K562 (cell line): ENCODE measurements around the gene EXTL1. TPM values are rescaled to one million over a fixed set of nuclear protein-coding genes. Genes with fewer than 3 reads are reported as not detected.

ENCODE experiments used
- ATAC-seq: fragments of 200-7000 bp; cut with Tn5 transposase; 3 replicates; pipeline ENCODE4 v1.9.1; 2020; ENCODE audit warnings: moderate library complexity
- BruUV-seq: library from RNA; stranded (reverse); fragments of 400-500 nt; replicated peaks from 2 replicates; lab custom pipeline; 2021; lab: Mats Ljungman, UMichigan
- CTCF ChIA-PET: fragments of 300-600 bp; formaldehyde crosslinking; extraction: SDS; loops from one replicate; lab custom pipeline; 2021; ENCODE audit warnings: low intra/inter-chr PET ratio; lab: Yijun Ruan, JAX
- POLR2A ChIA-PET: fragments of 300-600, 350-650 bp; sonication (Branson Sonifier 250); formaldehyde crosslinking; extraction: SDS; loops from one replicate; lab custom pipeline; 2021; ENCODE audit warnings: antibody characterized with exemption, inconsistent platforms; lab: Yijun Ruan, JAX
- DNase-seq, 4 experiments: peaks; one replicate each; pipeline versions ENCODE4 v3.0.0 to v3.0.0-alpha.2; 2011 to 2018; ENCODE audit warnings: low spot score in 3 of 4, mixed read lengths in 3 of 4; ENCODE audit errors: extremely low read depth in 1 of 4
- FAIRE-seq: peaks from 2 replicates; lab custom pipeline; 2011; peaks lifted over from hg19 to GRCh38; lab: Jason Lieb, UNC
- H2AFZ ChIP-seq: 2 replicates; pipeline ENCODE4 v1.6.0; 2011; ENCODE audit warnings: low read depth, low read length, control low read depth, inconsistent platforms
- H3K27ac ChIP-seq: fragments of 200-600 bp; 3 replicates; pipeline ENCODE4 v1.8.0; 2011; ENCODE audit warnings: low read depth, mild to moderate bottlenecking, control low read depth, inconsistent platforms, low read length, moderate library complexity, mixed read lengths; ENCODE audit errors: extremely low read depth
- H3K27me3 ChIP-seq, 2 experiments: fragments of 300-600 bp in 1 of 2; 2 replicates in 1 of 2; 3 replicates in 1 of 2; pipeline versions ENCODE4 v1.6.0 to v1.8.0; 2011; ENCODE audit warnings: inconsistent platforms in 2 of 2, low read length in 2 of 2, mild to moderate bottlenecking in 1 of 2, mixed read lengths in 1 of 2, moderate library complexity in 1 of 2; ENCODE audit not compliant: control insufficient read depth in 2 of 2, insufficient read depth in 2 of 2
- H3K36me3 ChIP-seq: fragments of 300-600 bp; 3 replicates; pipeline ENCODE4 v1.8.0; 2011; ENCODE audit warnings: mild to moderate bottlenecking, low read length, inconsistent platforms; ENCODE audit not compliant: control insufficient read depth, insufficient read depth
- H3K4me1 ChIP-seq, 2 experiments: fragments of 200-600 bp in 1 of 2; replicated peaks in 1 of 2; 2 replicates in 1 of 2; 3 replicates in 1 of 2; pipeline versions ENCODE4 v1.5.1 to v1.8.0; 2011; ENCODE audit warnings: inconsistent platforms in 2 of 2, low read length in 2 of 2, mild to moderate bottlenecking in 1 of 2, mixed read lengths in 1 of 2, moderate library complexity in 1 of 2; ENCODE audit not compliant: control insufficient read depth in 2 of 2, insufficient read depth in 2 of 2
- H3K4me2 ChIP-seq: 2 replicates; pipeline ENCODE4 v1.6.1; 2011; ENCODE audit warnings: low read length, control low read depth, inconsistent platforms, mixed read lengths; ENCODE audit not compliant: insufficient read depth
- H3K4me3 ChIP-seq: fragments of 200-600 bp; sonication (generic), shearing (Covaris generic); 2 replicates; pipeline ENCODE4 v1.5.1; 2016; ENCODE audit warnings: control low read depth, inconsistent platforms
- H3K79me2 ChIP-seq: fragments of 200-600 bp; 3 replicates; pipeline ENCODE4 v1.8.0; 2011; ENCODE audit warnings: low read length, inconsistent platforms; ENCODE audit not compliant: control insufficient read depth, insufficient read depth
- H3K9ac ChIP-seq, 2 experiments: 2 replicates each; pipeline versions ENCODE4 v1.6.0 to v1.6.1; 2011; ENCODE audit warnings: low read depth in 2 of 2, low read length in 2 of 2, control low read depth in 1 of 2, inconsistent platforms in 1 of 2, mild to moderate bottlenecking in 1 of 2, mixed read lengths in 1 of 2; ENCODE audit not compliant: insufficient read depth in 1 of 2
- H3K9me1 ChIP-seq: one replicate; pipeline ENCODE4 v1.6.0; 2011; ENCODE audit warnings: inconsistent platforms, mild to moderate bottlenecking, low read length, moderate library complexity; ENCODE audit not compliant: control insufficient read depth, insufficient read depth
- H3K9me3 ChIP-seq: replicated peaks from 2 replicates; pipeline ENCODE4 v1.5.1; 2011; ENCODE audit warnings: low read depth, low read length, inconsistent platforms; ENCODE audit not compliant: control insufficient read depth, insufficient read depth
- H4K20me1 ChIP-seq: replicated peaks from 2 replicates; pipeline ENCODE4 v1.6.1; 2011; ENCODE audit warnings: low read length, inconsistent platforms, mixed read lengths; ENCODE audit not compliant: control insufficient read depth, insufficient read depth
- PRPF4 ChIP-seq: fragments of 200-400 bp; formaldehyde crosslinking; IDR thresholded peaks from one replicate; pipeline ENCODE4 v1.6.1; 2017; ENCODE audit warnings: low read length, low read depth, mild to moderate bottlenecking; ENCODE audit not compliant: insufficient read depth, poor library complexity, severe bottlenecking
- STAT5B ChIP-seq: fragments of 250-450 bp; sonication (Bioruptor Pico); IDR thresholded peaks from 2 replicates; pipeline ENCODE4 v1.8.0; 2021; ENCODE audit warnings: mild to moderate bottlenecking, inconsistent platforms
- ZNF311 ChIP-seq: fragments of 250-450 bp; sonication (Bioruptor Pico); IDR thresholded peaks from 2 replicates; pipeline ENCODE4 v1.4.0; 2020; ENCODE audit warnings: mild to moderate bottlenecking, moderate library complexity
- WGBS: fragments of 100-300 bp; shearing (Covaris generic); methylation state at CpG from one replicate; pipeline ENCODE4 v1.1.6; 2016; ENCODE audit warnings: low coverage, mixed read lengths; ENCODE audit not compliant: insufficient coverage; ENCODE audit errors: missing lambda C conversion rate; 5-methylcytosine and 5-hydroxymethylcytosine counted together
- in situ Hi-C: fragments of 300-500 bp; cut with MboI; formaldehyde crosslinking; loops from 4 replicates; pipeline ENCODE4 v1.15.0; 2018; ENCODE audit warnings: inconsistent platforms, mixed read lengths
- intact Hi-C: fragments of 100-400 bp; cut with micrococcal nuclease; formaldehyde crosslinking; loops from 2 replicates; pipeline ENCODE4 v1.14.2; 2022
- polyA plus RNA-seq, 8 experiments: library from polyadenylated mRNA; depleted of rRNA in 4 of 8; stranded (reverse) in 5 of 8; unstranded in 3 of 8; fragments of >200 nt; fragmentation: Nextera tagmentation in 2 of 8; fragmentation: Illumina TruSeq in 1 of 8; extraction: Ambion mirVana in 2 of 8; extraction: Trizol in 1 of 8; gene quantifications; 2 replicates each; pipeline versions ENCODE4 v1.2.1 to v1.2.3, GENCODE V29; 2011 to 2014; ENCODE audit warnings: inconsistent platforms in 1 of 8, missing spikeins in 1 of 8
- total RNA-seq, 7 experiments: library from RNA; depleted of rRNA in 6 of 7; stranded (reverse); fragments of >200 nt in 6 of 7; fragmentation: Illumina TruSeq in 2 of 7; extraction: Trizol in 2 of 7; gene quantifications; 2 replicates each; pipeline versions ENCODE4 v1.2.1 to v1.2.3, GENCODE V29; 2011 to 2021; ENCODE audit warnings: low replicate concordance in 1 of 7
- TF ChIP-seq, protein P1 (sequence below): fragments of 250-450 bp; sonication (Bioruptor Pico); IDR thresholded peaks from 2 replicates; pipeline ENCODE4 v1.4.0; 2020; ENCODE audit warnings: mild to moderate bottlenecking, moderate library complexity, borderline replicate concordance
- TF ChIP-seq, protein P2 (sequence below): fragments of 450-650 bp; IDR thresholded peaks from 2 replicates; pipeline ENCODE4 v1.6.1; 2016; ENCODE audit warnings: antibody characterized with exemption
- TF ChIP-seq, protein P3 (sequence below), 2 experiments: fragments of 450-650 bp in 1 of 2; sonication (generic) in 1 of 2; formaldehyde crosslinking in 1 of 2; IDR thresholded peaks; 2 replicates each; pipeline versions ENCODE4 v1.7.1 to v1.9.0; 2016 to 2022; ENCODE audit warnings: inconsistent platforms in 1 of 2, mild to moderate bottlenecking in 1 of 2, missing genetic modification reagents in 1 of 2

EXTL1 gene
- total and polyA plus RNA-seq, 9 of the 15 experiments (the other 6 are each of a cell fraction or from before 2014, with no cell fraction given): 0.04 to 0.23 (median 0.08) TPM; not detected in 3

DNA sequence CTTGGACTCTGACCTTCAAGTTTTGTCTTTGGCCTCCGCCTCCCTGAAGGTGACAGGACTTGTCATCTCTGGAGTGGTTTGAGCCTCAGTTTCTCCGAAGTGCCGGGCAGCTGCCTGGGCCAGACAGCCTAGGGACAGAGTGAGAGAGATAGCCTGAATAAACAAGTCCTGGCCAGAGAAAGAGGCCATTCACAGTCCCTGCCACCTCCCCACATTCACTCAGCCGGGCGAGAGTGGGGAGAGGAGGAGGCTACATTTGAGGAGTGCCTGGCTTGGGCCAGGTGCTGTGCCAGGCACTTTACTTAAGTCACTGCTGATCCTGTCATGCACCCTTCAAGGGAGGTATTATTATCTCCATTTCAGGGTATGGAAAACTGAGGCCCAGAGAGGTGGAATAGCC lies 3.5 kb downstream of the EXTL1 start:
- Histone ChIP-seq H4K20me1 (no peaks in the 10 kb centered on the region), H3K4me2 (no peak overlapping the region)
- no peak for FAIRE-seq
- no peak for TF ChIP-seq STAT5B
- TF ChIP-seq ZNF311 (CRISPR knock-in tag): no peak
- TF ChIP-seq, protein P1, sequence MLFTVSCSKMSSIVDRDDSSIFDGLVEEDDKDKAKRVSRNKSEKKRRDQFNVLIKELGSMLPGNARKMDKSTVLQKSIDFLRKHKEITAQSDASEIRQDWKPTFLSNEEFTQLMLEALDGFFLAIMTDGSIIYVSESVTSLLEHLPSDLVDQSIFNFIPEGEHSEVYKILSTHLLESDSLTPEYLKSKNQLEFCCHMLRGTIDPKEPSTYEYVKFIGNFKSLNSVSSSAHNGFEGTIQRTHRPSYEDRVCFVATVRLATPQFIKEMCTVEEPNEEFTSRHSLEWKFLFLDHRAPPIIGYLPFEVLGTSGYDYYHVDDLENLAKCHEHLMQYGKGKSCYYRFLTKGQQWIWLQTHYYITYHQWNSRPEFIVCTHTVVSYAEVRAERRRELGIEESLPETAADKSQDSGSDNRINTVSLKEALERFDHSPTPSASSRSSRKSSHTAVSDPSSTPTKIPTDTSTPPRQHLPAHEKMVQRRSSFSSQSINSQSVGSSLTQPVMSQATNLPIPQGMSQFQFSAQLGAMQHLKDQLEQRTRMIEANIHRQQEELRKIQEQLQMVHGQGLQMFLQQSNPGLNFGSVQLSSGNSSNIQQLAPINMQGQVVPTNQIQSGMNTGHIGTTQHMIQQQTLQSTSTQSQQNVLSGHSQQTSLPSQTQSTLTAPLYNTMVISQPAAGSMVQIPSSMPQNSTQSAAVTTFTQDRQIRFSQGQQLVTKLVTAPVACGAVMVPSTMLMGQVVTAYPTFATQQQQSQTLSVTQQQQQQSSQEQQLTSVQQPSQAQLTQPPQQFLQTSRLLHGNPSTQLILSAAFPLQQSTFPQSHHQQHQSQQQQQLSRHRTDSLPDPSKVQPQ (CRISPR knock-in tag): no peak
- TF ChIP-seq, protein P2, sequence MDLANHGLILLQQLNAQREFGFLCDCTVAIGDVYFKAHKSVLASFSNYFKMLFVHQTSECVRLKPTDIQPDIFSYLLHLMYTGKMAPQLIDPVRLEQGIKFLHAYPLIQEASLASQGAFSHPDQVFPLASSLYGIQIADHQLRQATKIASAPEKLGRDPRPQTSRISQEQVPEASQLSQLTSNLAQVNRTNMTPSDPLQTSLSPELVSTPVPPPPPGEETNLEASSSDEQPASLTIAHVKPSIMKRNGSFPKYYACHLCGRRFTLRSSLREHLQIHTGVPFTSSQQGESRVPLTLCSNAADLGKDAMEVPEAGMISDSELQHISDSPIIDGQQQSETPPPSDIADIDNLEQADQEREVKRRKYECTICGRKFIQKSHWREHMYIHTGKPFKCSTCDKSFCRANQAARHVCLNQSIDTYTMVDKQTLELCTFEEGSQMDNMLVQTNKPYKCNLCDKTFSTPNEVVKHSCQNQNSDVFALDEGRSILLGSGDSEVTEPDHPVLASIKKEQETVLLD: no peak
- TF ChIP-seq PRPF4: no peak
- TF ChIP-seq, protein P3, sequence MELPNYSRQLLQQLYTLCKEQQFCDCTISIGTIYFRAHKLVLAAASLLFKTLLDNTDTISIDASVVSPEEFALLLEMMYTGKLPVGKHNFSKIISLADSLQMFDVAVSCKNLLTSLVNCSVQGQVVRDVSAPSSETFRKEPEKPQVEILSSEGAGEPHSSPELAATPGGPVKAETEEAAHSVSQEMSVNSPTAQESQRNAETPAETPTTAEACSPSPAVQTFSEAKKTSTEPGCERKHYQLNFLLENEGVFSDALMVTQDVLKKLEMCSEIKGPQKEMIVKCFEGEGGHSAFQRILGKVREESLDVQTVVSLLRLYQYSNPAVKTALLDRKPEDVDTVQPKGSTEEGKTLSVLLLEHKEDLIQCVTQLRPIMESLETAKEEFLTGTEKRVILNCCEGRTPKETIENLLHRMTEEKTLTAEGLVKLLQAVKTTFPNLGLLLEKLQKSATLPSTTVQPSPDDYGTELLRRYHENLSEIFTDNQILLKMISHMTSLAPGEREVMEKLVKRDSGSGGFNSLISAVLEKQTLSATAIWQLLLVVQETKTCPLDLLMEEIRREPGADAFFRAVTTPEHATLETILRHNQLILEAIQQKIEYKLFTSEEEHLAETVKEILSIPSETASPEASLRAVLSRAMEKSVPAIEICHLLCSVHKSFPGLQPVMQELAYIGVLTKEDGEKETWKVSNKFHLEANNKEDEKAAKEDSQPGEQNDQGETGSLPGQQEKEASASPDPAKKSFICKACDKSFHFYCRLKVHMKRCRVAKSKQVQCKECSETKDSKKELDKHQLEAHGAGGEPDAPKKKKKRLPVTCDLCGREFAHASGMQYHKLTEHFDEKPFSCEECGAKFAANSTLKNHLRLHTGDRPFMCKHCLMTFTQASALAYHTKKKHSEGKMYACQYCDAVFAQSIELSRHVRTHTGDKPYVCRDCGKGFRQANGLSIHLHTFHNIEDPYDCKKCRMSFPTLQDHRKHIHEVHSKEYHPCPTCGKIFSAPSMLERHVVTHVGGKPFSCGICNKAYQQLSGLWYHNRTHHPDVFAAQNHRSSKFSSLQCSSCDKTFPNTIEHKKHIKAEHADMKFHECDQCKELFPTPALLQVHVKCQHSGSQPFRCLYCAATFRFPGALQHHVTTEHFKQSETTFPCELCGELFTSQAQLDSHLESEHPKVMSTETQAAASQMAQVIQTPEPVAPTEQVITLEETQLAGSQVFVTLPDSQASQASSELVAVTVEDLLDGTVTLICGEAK (IDR thresholded peaks at IDR 0.05): no peak
- TF ChIP-seq, protein P3 (CRISPR knock-in tag; IDR thresholded peaks at IDR 0.05): no peak

More for the DNA sequence above, 3.5 kb downstream of the EXTL1 start:
- WGBS: 56% methylated on average over 5 of the region's 5 CpGs
- Histone ChIP-seq H3K27ac (no peak overlapping the region), H3K4me1 (peaks cover 15 to 42% of the 10 kb centered on the region in 2 experiments; a peak in 4 of 5 replicates), H3K36me3 (no peaks in the 10 kb centered on the region), H3K9ac (peak overlapping the region in 1 of 2 experiments; percentile 5; a peak in 1 of 4 replicates), H3K27me3 (no peaks in the 10 kb centered on the region), H3K79me2 (no peaks in the 10 kb centered on the region), H2AFZ (no peak overlapping the region), H3K9me1 (no peaks in the 10 kb centered on the region), H3K9me3 (no peaks in the 10 kb centered on the region), H3K4me3 (no peak overlapping the region)
- DNase-seq (no peak), ATAC-seq (no peak)
- in situ Hi-C loops (no loop called here), intact Hi-C loops (no loop called here)
- ChIA-PET CTCF (no interaction called here), POLR2A (interaction anchor here (0.7 to 1.3 kb wide), 4 partner anchors 7 to 128 kb away, joined by 3 to 6 read pairs (median 4); no protein-coding TSS in a partner anchor)
- BruUV-seq: no TSS peak
